ENCODE results near the gene COPS4. TPM values are rescaled to one million over a fixed set of nuclear protein-coding genes. Genes with fewer than 3 reads are reported as not detected.
A peak's percentile ranks its signal among the peaks of the same experiment; 100 is the strongest.

Gene COPS4
- total and polyA plus RNA-seq, 10 of the 15 experiments (the other 5 are each of a cell fraction or from before 2014, with no cell fraction given), result 34.2 to 159 (median 66.7) TPM

GRCh38 chr4:82998898-82999297 is 36.1 kb upstream of the COPS4 start:
- no peak for FAIRE-seq
- no peak overlapping the region for H3K27ac ChIP-seq (ENCODE audit: control insufficient read depth, insufficient read depth)

More at GRCh38 chr4:82998898-82999297, 36.1 kb upstream of the COPS4 start:
- Histone ChIP-seq H4K20me1 (ENCODE audit: control insufficient read depth, insufficient read depth) (no peaks in the 10 kb centered on the region), H3K9me3 (replicated peaks; ENCODE audit: control insufficient read depth, insufficient read depth, low read length) (no peaks in the 10 kb centered on the region), H3K4me3 (no peak overlapping the region), H2AFZ (ENCODE audit: control insufficient read depth, low read depth, low read length) (no peak overlapping the region), H3K4me1 (ENCODE audit: control insufficient read depth, insufficient read depth, low read length) (no peaks in the 10 kb centered on the region), H3K79me2 (ENCODE audit: control insufficient read depth, insufficient read depth, low read length) (peaks cover 28% of the 10 kb centered on the region), H3K27me3 (replicated peaks in 1 of 2; ENCODE audit: control insufficient read depth in 2 of 2, insufficient read depth in 2 of 2, low read length in 1 of 2) (no peaks in the 10 kb centered on the region), H3K9ac (ENCODE audit: control insufficient read depth, insufficient read depth, low read length) (no peak overlapping the region), H3K36me3 (ENCODE audit: control insufficient read depth in 2 of 2, insufficient read depth in 2 of 2, low read length in 1 of 2) (no peaks in the 10 kb centered on the region), H3K4me2 (ENCODE audit: control insufficient read depth, insufficient read depth) (no peak overlapping the region)
- in situ Hi-C loops (cut with MboI) (no loop called here), intact Hi-C loops (cut with micrococcal nuclease; ENCODE audit: unreplicated experiment) (no loop called here)
- no peak for DNase-seq (ENCODE audit: low read depth, low spot score)
- SMC1A ChIA-PET (ENCODE audit: uncharacterized antibody, unreplicated experiment), result interaction anchor here (1.2 to 1.7 kb wide), 5 partner anchors 9 to 31 kb away, joined by 3 to 5 read pairs (median 3); no protein-coding TSS in a partner anchor
- CTCF ChIA-PET, result interaction anchor here (1.3 kb wide), 1 partner anchor 12 kb away, joined by 3 read pairs; the partner anchor contains the start of gene LIN54
- no peak for TF ChIP-seq EED (IDR thresholded peaks at IDR 0.05; ENCODE audit: low read depth)
- TF ChIP-seq ZNF687 (IDR thresholded peaks at IDR 0.05), result no peak
- TF ChIP-seq USF2 (IDR thresholded peaks at IDR 0.05; ENCODE audit: borderline replicate concordance, low read depth, low read length), result no peak
- no peak for TF ChIP-seq MXI1 (IDR thresholded peaks at IDR 0.05; ENCODE audit: low read depth, low read length)
- TF ChIP-seq GABPA (IDR thresholded peaks at IDR 0.05; ENCODE audit: low read depth), result no peak
- no peak for TF ChIP-seq PML (IDR thresholded peaks at IDR 0.05; ENCODE audit: low read length)
- TF ChIP-seq ZZZ3 (IDR thresholded peaks at IDR 0.05; ENCODE audit: control insufficient read depth, insufficient read length, low read depth), result no peak
- no peak for TF ChIP-seq POLR2AphosphoS5 (IDR thresholded peaks at IDR 0.05; ENCODE audit: low read length)
- TF ChIP-seq CBX5 (IDR thresholded peaks at IDR 0.05; ENCODE audit: low read depth), result no peak
- TF ChIP-seq E2F4 (IDR thresholded peaks at IDR 0.05; ENCODE audit: low read depth, low read length), result no peak
- no peak for TF ChIP-seq TCF7 (IDR thresholded peaks at IDR 0.05; ENCODE audit: borderline replicate concordance)
- no TSS peak for BruUV-seq (replicated peaks)
- POLR2A ChIA-PET, result interaction anchor here (1.0 kb wide), 1 partner anchor 8 kb away, joined by 3 read pairs; no protein-coding TSS in a partner anchor
- RAD21 ChIA-PET (ENCODE audit: unreplicated experiment), result interaction anchor here (1.2 kb wide), 1 partner anchor 13 kb away, joined by 4 read pairs; no protein-coding TSS in a partner anchor
- ATAC-seq, result 0 out of 3 replicates have a peak, but pooled peaks have one; percentile 39

All from GM12878 (cell line).